GM18511 (cell line): Measurements from ENCODE around the gene OR52D1.

Source experiments
- ATAC-seq: cut with Tn5 transposase; IDR thresholded peaks from one replicate; pipeline ENCODE4 v1.9.1; 2021; ENCODE audit warnings: mild to moderate bottlenecking, moderate library complexity; ENCODE audit not compliant: unreplicated experiment

The OR52D1 gene

DNA sequence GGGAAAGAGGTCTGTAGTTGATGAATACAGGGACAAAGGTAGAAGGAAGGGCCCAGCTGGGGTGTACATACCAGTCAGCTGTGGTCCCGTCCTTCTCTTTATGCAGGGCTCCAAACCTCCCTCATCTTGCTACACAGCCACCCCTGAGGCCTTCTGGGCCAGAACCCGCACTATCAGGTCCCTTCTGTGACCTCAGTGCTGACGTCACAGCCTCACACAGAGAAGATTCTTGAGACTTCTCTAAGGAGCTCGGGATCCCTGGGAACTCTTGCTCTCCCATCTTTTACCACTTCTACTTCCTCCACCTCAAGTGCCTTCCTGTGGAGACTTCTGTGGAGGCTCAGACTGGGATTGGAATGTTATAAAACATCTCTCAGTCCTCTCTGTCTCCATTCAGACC, 21.3 kb downstream of the OR52D1 start, which contains the start of gene UBQLN3:
Gene UBQLN3 (minus strand): TSS at position 155 of the 400 bp plus-strand sequence. CDS start 399 bp downstream, outside the sequence.
- no peak for ATAC-seq

DNA sequence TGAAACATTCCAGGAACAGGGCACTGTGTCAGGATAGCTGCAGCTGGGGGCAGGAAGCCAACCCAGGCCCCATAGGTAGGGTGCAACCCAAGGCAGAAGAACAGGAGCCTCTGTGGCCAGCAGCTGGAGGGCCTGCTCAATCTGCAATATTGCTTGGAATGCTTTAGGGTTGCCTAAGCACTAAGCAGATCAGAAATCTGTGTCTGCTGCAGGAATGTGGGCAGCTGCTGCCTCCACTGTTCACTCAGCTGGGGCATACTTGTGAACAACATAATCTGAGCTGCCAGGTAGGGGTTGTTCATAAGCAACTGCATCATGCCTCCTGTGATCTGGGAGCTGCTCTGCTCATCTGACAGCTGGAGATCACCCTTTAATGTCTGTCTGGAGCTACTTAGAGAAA, 26.4 kb downstream of the OR52D1 start:
- ATAC-seq = no peak

DNA sequence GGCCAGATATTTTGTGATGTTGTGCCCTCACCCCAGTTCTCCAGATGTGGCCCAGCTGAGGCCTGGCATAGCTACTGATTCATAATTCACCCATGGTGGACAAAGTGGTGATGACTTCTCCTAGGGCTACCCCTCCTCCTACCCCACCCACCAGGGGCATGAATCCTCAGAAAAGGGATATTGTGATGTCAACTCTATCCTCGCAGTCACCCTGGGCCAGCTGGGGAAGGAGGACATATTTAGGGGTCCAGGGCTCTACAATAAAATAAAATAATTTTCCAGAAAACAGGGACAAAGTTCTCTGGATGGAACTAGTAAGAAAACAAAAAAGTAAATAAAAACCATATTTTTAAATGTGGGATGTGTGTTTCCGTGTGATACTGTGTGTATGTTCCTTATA, 28.1 kb downstream of the OR52D1 start, which contains the start of gene UBQLNL:
Gene UBQLNL (minus strand): TSS at position 101 of the 400 bp plus-strand sequence. CDS start 258 bp downstream, outside the sequence.
- no peak for ATAC-seq

DNA sequence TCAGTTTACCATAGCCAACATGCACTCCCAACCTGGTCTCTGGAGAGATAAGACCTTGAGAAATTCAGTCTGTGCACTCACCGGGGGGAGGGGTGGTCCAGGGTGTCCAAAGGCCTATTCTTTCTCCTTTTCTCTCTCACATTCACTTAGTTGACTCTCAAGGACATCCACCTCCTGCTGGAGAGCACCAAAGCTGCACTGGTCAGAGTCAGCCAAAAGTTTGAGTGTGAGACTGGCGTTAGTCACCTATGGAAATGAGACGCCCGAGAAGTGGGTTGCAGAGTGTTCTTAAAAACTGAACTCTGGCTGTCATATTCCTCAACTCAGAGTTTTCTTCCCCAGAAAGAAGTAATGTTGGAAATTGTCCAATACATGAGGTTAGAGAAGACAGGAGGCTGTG, 33.1 kb downstream of the OR52D1 start:
- ATAC-seq = no peak

DNA sequence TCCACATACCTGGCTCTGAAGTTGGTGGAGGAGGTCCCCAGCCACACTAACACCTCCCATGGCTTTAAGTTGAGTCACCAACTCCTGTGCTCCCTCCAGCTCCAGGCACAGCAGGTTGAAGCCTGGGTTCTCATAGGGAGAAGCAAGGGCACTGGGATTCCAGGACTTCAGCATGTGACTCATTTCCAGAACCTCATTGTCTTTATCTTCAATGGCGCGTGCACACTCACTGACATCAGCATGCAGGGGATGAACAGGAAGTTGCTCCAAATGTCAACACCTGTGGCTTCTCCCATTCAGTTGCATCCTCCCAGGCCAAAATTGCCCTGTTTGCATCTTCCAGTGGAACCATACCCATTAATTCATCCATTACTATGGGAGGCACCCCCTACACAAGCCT, 33.8 kb downstream of the OR52D1 start:
- ATAC-seq = no peak

DNA sequence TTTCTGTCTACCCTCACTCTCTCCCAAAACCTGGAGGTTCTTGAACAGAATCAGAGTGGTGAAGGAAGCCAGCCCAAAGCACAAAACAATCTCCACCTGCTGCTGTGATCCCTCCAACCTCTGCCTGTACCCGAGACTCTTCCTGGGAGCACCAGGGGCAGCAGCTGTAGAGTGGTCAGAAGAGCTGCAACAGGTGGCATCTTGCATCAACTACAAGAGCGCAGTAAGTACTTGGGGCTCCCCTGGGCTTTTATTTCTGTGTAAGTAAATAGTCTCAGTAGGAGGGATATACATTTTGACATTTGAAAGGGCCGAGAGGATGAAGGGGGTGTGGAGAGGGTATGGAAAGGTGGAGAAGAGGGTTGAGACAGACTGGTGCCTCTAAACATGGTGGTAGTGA, 36.3 kb downstream of the OR52D1 start:
- no peak for ATAC-seq

DNA sequence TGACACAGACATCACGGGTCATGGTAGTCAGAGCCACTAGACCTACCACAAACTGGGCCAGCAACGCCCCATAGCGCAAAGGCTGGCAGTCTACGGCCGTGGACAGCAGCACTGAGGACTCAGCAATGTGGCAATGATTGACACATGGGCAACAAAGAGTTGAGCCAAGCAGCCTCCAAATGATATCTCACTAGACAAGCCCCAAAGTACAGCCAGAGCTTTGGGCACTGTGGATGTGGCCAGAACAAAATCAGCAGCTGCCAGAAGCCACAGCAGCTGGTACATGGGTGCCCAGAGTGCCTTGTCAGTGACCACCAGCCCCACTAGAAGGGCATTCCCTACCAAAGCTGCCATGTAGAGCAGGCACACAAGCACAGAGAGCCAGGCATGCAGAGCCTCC, 39.2 kb downstream of the OR52D1 start:
- no peak for ATAC-seq

DNA sequence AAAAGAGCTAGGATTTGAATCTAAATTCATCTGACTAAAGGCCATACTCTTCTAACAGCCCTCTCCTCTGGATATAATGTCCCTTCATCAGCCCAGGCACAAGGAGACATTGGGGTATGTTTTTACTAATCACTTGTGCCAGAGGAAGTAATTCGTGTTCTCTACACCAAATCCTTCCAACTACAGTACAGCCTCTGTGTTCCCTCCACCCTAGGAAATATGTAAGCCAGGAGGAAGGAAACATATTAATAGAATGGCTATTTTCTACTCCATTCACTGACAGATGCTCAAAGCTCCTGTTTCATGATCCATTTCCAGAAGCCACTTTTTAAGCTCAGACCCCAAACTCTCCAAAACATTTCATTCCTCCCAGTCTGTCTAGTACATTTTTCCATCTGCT, 40.0 kb downstream of the OR52D1 start:
- no peak for ATAC-seq

DNA sequence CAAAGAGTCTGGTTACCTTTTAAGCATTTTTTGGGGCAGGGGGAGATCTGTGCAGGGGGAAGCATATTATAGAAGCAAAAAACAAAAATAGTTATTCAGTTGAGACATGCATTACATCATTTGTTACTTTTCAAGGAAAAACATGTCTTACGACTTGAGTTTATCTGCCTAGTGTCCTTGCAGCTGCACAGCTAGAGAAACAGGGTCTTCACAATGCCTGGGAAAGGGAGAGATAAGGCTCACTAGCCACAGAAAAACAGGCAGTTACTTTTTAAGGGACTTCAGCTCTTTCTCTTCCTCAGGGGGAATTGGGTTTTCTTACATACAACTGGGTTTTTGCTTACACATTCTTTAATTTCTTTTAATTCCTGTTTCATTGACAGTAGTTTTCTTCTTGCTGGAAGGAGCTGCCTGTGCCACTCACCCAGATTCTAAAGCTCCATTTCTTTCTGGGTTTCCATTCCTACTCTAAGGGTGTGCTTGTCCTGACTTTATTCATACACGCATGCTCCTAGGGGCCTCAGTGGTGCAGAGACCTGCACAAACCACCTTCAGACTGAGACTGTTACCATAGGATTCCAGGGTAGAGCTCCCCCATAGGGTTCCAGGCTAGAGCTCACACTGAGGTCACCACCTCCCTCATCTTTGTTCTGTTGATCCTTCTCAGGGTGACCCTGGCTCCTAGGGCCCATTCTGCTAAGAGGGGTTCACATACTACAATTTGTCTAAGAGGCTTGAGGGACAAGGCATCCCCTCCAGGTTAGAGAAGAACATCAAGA, 42.8 kb downstream of the OR52D1 start:
- no peak for ATAC-seq

DNA sequence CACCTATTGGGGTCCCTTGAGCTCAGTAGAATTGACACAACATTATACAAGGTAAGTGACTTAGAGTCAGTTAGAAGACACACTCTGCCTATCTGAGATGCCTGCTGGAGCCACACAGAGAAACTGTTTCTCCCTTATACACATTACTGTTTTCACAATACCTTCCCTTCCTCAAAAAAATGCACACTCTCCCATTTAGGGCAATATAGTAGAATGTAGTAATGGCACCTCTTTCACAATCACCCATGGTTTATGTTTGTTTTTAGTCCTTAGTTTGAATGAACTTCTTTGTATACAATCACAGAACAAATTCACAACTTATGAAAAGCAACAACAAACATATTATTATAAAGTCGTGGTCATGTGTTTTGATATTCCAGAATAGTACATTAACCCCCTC, 45.6 kb downstream of the OR52D1 start:
- no peak for ATAC-seq

DNA sequence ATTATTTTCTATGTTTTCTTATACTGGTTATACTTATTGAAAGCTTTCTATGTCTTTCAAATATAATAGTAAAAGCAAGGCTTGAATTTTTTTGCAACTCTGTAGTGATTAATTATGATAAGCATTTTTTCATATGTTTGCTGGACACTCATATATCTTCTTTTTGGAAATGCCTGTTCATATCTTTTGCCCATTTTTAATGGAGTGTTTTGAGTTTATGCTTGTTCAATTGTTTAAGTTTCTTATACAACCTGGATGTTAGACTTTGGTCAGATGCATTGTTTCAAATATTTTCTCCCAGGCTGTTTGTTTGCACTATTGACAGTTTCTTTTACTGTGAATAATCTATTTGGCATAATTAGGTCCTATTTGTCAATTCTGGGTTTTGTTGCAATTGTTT, 48.0 kb downstream of the OR52D1 start:
- no peak for ATAC-seq
